Islet of Langerhans (tissue), 1 donor: ENCODE measurements around the gene SEC14L3.
"Not testable (repeated sequence)": the region's sequence is repeated elsewhere in the genome, so short reads cannot be mapped to it uniquely, and the experiment has no call there.

ENCODE experiments used
- FAIRE-seq: peaks from one replicate; lab custom pipeline; 2011; peaks lifted over from hg19 to GRCh38; lab: Jason Lieb, UNC

The SEC14L3 gene

DNA sequence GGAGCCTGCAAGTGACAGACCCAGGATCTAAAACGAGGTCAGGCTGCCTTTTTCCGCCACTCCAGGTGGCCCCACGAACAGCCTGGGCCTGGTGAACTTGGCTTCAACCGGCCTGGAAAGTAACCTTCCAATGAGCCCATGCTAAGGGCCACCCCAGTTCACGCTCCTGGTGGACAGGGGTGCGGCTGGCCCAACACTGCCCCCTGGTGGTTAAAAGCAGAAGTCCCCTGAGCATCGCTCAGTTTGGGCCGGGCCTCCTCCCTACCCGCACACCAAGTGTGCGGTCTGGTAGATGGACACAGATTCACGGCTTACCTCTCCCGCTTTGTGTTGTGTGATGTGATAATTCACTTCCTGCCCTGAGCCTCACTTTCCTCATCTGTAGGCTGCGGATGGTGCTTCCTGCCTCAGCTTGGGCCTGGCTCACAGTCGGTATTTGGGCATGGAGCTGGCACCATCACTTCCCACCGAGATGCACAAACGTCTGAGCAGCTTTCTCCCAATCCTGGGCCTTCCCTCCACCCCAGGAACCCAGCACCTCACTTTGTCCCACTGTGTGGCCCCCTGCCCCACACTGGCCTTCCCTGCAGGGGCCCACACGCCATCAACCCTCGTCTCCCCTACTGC is 13.7 kb upstream of the SEC14L3 start:
- FAIRE-seq = no peak

GRCh38 chr22:30483169-30483568 is 11.4 kb upstream of the SEC14L3 start:
- FAIRE-seq = no peak

DNA sequence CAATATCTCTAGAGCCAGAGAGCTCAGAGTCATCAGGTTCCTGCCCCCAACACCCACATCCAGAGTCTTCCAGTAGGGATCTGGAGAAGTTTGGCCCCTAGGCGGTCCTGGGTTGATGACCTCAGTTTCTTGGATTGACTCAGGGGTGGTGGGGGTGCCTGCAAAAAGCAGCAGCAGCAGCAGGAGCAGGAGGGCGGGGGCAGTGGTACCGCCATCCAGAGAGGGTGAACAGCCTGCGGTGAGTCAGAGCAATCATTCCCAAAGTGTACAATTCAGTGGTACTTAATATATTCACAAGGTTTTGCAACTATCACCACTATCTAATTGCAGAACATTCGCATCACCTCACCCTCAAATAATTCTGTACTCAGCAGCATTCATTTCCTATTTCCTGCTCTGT is 9.9 kb upstream of the SEC14L3 start:
- no peak for FAIRE-seq

DNA sequence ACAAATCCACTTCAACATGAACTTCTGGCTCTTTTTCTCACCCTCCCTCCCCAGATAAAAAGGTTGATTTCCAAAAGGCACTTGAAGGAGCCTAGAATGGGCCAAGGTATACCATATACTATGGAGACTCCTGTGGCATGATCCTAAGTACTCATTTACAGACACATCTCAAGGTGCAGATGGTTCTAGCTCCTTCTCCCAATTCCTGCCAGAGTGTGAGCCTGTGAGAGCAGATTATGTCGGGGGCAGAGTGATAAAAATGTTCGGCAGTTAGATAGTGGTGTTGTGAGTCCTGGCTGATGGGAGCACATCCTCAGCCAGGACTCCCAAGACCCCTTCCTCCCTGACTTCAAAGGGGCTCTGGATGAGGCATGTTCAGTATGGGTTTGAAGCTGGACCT is 8.2 kb upstream of the SEC14L3 start:
- FAIRE-seq = no peak

- peak; percentile 93 for FAIRE-seq
Measured at GRCh38 chr22:30474683-30475424, 3.0 kb upstream of the SEC14L3 start.

- FAIRE-seq = no peak
Measured at GRCh38 chr22:30474121-30474520, 2.3 kb upstream of the SEC14L3 start.

DNA sequence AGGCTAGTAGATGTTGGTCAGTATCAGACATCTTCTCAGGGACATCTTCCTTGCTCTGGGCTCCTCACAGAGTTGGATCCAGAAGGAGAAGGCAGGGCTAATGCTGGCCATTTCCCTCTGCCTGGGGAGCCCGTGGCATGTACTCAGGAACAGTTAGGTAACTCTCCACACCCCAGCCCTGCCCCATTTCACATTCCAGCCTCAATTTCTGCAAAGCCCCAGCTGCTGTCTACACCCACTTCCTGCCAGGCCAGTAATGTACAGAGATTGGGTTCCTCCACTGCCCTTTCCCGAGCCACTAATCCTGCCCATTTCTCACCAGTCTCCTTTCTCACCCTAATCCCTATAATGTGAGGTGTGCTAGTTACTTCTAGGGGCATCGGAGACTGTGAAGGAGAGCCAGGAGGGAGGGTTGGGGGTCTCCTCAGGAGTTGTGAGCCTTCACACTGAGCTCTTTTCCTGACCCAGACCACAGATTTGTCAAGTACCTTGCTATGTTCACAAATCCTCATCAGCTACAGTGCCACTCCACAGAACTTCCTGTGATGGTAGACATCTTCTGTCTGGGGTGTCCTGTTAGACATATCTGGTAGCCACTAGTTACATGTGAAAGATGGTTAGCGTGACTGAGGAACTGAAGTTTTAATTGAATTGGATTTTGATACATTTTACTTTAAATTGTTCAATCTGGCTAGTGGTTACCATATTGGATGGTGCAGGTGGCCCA is 1.3 kb upstream of the SEC14L3 start:
- FAIRE-seq = no peak

DNA sequence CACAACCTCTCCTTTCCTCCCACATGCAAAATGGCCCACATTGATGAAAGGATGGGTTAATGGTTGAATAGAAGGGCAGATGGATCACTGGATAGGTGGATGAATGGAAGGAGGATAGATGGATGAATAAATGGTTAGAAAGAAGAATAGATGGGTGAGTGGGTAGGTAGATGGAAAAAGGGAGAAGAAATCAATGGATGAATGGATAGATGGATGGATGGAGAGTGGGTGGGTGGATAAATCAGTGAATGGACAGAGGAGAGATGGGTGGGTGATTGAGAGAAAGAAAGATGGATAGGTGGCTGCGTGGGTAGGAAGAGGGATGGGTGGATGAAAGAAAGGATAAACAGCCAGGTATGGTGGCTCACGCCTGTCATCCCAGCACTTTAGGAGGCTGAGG is 1.2 kb downstream of the SEC14L3 start:
- FAIRE-seq = no peak

GRCh38 chr22:30469165-30469564 is 2.7 kb downstream of the SEC14L3 start:
- FAIRE-seq = no peak

DNA sequence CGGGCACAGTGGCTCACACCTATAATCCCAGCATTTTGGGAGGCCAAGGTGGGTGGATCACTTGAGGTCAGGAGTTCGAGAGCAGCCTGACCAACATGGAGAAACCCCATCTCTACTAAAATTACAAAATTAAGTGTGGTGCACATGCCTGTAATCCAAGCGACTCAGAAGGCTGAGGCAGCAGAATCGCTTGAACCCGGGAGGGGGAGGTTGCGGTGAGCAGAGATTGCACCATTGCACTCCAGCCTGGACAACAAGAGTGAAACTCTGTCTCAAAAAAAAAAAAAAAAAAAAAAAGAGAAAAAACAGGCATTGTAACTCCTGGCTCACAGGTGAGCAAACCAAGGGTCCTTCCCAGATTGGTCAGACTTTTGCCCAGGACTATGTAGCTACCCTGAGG is 11.3 kb downstream of the SEC14L3 start:
- not testable (repeated sequence) for FAIRE-seq

DNA sequence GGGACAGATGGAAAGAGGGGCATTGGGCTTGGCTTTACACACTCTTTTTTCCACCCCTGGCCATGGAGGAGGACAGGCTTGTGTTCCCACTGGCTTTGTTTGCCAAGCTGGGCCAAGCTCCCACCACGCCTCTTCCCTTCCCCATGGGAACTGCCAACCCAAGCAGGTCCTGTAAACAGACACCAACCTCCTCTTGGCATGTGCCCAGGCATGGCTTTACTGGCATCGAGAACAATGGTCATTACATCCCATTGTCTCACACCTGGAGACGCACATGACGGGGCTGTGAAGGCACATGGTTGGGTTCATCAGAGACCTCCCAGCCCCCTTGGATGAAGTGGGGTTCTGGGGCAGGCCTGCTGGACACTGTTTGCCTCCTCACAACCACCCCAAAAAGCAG is 11.7 kb downstream of the SEC14L3 start:
- FAIRE-seq = no peak

DNA sequence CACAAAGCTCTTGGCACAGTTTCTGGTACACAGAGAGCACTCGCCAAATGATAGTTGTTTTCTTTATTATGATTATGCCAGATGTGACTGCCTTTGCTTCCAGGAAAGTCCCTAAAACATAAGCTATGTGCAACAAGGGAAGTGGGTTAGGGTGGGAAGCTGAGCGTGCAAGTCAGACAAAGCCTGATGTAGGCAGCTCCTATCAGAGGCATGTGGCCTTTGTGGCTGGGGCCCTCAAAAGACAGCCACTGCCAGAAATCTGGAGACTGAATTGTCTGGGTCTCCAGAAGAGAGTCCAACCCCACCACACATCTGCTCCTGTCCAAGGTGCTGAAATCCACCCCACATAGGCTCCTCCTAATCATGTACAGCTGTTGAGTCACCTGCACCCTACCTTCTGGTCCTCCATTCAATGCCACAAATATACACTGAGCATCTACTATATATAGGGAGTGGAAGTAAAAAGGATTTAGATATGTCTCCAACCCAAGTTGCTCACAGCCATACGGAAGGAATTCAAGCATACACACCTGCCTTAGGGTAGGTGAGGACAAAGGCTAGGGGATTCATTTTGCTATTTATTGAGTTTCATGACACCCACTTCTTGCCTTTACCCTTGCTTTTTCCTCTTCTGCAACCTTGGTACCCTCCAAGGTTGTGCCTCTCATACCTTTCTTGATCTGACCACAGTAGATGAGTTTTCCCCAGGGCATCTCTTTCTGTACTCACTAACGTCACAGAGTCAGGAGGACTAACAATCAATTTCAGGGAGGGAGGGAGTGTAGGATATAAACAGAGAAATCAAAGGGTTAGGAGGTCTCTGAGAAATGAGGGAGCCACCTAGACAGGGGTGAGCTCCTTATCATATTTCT is 12.4 kb downstream of the SEC14L3 start:
- no peak for FAIRE-seq

GRCh38 chr22:30457981-30458380 is 13.8 kb downstream of the SEC14L3 start:
- no peak for FAIRE-seq

DNA sequence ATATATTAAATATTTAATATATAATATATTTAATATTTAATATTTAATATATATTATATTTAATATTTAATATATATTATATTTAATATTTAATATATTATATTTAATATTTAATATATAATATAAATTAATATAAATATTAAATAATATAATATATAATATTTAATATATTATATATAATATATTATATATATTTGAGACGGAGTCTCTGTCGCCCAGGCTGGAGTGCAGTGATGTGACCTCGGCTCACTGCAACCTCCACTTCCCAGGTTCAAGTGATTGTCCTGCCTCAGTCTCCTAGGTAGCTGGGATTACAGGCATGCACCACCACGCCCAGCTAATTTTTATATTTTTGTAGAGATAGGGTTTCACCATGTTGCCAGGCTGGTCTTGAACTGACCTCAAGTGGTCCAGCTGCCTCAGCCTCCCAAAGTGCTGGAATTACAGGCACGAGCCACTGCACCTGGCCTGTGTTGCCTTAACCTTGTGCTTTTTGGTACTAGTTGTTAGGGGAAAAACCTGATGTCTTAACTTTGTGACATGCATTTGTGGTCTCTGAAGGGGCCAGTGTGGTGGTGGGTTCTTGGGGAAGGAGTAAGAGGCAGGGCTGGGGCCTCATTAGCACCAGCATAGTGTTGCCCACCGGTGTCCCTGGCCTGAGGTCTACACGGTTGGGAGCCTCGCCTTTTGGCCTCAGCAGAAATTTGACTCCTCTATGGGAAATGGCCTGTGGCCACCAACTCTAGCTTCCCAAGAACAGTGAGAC is 16.6 kb downstream of the SEC14L3 start:
- FAIRE-seq = no peak

DNA sequence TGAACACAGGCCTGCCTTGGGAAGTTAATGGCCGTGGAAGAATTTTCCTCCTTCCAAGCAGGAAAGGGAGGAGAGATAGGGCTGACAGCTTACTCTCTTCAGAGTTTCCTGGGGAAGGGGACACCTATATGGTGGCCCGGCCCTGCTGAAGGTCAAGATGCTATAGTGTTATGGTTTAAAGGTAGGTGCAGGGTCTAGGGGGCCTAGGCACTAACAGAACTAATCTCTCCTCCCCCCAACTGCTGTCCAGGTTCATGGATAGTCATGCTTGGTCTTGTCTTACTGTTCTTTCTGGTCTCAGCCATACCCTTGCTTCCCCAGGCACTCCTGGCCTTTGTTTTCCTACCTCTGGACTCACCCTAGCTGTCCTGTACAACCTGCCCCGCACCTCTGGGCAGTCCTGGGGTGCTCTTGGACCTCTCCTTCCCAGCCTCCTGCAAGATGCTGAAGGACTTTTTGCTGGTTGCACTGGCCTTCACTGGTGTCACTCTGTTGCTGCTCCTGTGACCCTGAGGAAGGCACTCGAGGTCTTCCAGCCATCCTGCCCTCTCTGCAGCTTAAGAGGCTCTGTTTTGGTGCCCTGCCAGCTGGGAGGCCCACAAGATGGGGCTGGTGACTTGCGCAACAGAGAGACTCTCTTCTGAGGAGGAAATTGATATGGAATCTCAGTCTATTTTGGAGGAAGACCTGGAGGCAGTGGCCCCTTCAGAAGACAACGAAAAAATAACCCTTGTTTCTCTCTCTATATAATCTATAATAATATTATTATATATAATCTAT is 17.9 kb downstream of the SEC14L3 start:
- FAIRE-seq = no peak

GRCh38 chr22:30452861-30453260 is 19.0 kb downstream of the SEC14L3 start:
- no peak for FAIRE-seq

DNA sequence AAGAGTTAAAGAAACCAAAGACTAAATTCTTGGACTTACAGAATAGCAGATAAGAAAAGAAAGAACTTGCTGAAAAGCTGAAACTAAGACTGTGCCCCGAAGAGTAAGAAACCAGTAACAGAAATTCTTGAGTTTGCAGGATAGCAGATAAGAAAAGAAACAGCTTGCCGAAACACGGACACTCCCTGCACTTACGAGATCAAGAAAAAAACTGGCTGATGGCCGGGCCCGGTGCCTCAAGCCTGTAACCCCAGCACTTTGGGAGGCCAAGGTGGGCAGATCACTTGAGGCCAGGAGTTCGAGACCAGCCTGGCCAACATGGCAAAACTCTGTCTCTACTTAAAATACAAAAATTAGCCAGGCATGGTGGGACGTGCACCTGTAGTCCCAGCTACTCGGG is 20.3 kb downstream of the SEC14L3 start:
- not testable (repeated sequence) for FAIRE-seq

GRCh38 chr22:30447656-30448055 is 24.2 kb downstream of the SEC14L3 start:
- no peak for FAIRE-seq

DNA sequence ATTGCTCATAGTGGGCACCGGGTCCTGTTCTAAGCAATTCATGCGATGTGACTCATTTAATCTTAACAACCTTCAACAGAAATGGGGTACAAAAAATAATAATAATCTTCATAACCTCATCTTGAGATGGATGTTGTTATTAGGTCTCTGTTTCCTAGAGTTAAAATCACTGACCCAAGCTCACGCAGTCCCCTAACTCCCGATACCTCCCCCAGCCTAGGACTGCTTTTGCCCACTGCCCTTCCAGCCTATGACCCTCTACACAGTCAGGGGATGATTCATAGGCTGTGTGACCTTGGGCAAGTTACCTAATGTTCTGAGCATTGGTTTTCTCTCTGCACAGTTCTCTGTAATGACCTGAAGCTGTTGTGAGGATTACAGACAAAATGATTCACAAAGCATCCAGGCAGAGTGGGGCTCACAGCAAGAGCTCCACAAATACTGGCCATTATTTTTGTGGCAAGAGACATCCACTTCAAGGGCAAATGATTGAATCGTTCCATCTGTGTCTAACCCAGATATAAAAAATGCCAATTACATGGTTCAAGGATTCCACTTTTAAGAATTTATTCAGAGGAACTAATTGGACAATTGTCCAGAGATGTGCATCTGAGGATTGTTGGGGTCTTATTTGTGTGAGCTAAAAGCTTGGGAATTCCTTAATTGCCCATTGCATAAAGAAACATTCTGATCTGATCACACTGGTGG is 26.2 kb downstream of the SEC14L3 start:
- no peak for FAIRE-seq
